HepG2 (cell line): Measurements from ENCODE around the gene IRX3. TPM values are rescaled to one million over a fixed set of nuclear protein-coding genes. Genes with fewer than 3 reads are reported as not detected.
A peak's percentile ranks its signal among the peaks of the same experiment; 100 is the strongest.

Experiments used
- EED ChIP-seq: sonication (generic); formaldehyde crosslinking; IDR thresholded peaks from 2 replicates; pipeline ENCODE4 v1.5.0; 2020; ENCODE audit warnings: mild to moderate bottlenecking, missing genetic modification reagents
- KLF9 ChIP-seq: IDR thresholded peaks from 2 replicates; pipeline ENCODE4 v1.6.1; 2016; ENCODE audit warnings: low read depth
- MTERF4 ChIP-seq: sonication (generic); formaldehyde crosslinking; IDR thresholded peaks from 2 replicates; pipeline ENCODE4 v1.8.0; 2023; ENCODE audit warnings: mild to moderate bottlenecking, missing genetic modification reagents
- REST ChIP-seq, 2 experiments: IDR thresholded peaks; 2 replicates each; pipeline ENCODE4 v1.6.1; 2011 to 2012; ENCODE audit warnings: low read length in 2 of 2, borderline replicate concordance in 1 of 2, low read depth in 1 of 2, mild to moderate bottlenecking in 1 of 2, moderate library complexity in 1 of 2
- REXO4 ChIP-seq: sonication (generic); formaldehyde crosslinking; IDR thresholded peaks from 2 replicates; pipeline ENCODE4 v1.8.0; 2022; ENCODE audit warnings: missing genetic modification reagents, mild to moderate bottlenecking, borderline replicate concordance
- SAFB2 ChIP-seq: sonication (generic); formaldehyde crosslinking; IDR thresholded peaks from 2 replicates; pipeline ENCODE4 v1.5.1; 2020; ENCODE audit warnings: missing genetic modification reagents, low read depth, mild to moderate bottlenecking, borderline replicate concordance
- SNAPC4 ChIP-seq: sonication (generic); formaldehyde crosslinking; IDR thresholded peaks from 2 replicates; pipeline ENCODE4 v1.4.0; 2020; ENCODE audit warnings: mild to moderate bottlenecking, missing genetic modification reagents
- SP140L ChIP-seq: sonication (generic); formaldehyde crosslinking; IDR thresholded peaks from 2 replicates; pipeline ENCODE4 v1.4.0; 2020; ENCODE audit warnings: missing genetic modification reagents, borderline replicate concordance
- TRIM22 ChIP-seq: fragments of 450-650 bp; IDR thresholded peaks from 2 replicates; pipeline ENCODE4 v1.6.1; 2017
- WIZ ChIP-seq: sonication (generic); formaldehyde crosslinking; IDR thresholded peaks from 2 replicates; pipeline ENCODE4 v1.5.1; 2020; ENCODE audit warnings: mild to moderate bottlenecking, missing genetic modification reagents
- ZBTB20 ChIP-seq: sonication (generic); formaldehyde crosslinking; IDR thresholded peaks from 2 replicates; pipeline ENCODE4 v1.8.1; 2023; ENCODE audit warnings: missing genetic modification reagents, low read depth, mild to moderate bottlenecking, borderline replicate concordance
- ZNF12 ChIP-seq: sonication (generic); formaldehyde crosslinking; IDR thresholded peaks from 2 replicates; pipeline ENCODE4 v1.5.0; 2020; ENCODE audit warnings: missing genetic modification reagents
- ZNF205 ChIP-seq: IDR thresholded peaks from 2 replicates; pipeline ENCODE4 v1.6.1; 2018; ENCODE audit warnings: missing biosample characterization, missing genetic modification reagents
- ZNF558 ChIP-seq: sonication (generic); formaldehyde crosslinking; IDR thresholded peaks from 2 replicates; pipeline ENCODE4 v1.9.0; 2022; ENCODE audit warnings: mild to moderate bottlenecking, missing genetic modification reagents, borderline replicate concordance
- ZNF781 ChIP-seq: sonication (generic); formaldehyde crosslinking; IDR thresholded peaks from 2 replicates; pipeline ENCODE4 v1.5.1; 2020; ENCODE audit warnings: borderline replicate concordance, mild to moderate bottlenecking, missing genetic modification reagents; ENCODE audit errors: not compliant biosample characterization
- ZSCAN5A ChIP-seq: sonication (generic); formaldehyde crosslinking; IDR thresholded peaks from 2 replicates; pipeline ENCODE4 v1.8.0; 2022; ENCODE audit warnings: mild to moderate bottlenecking, missing genetic modification reagents, borderline replicate concordance
- polyA plus RNA-seq, 8 experiments: library from polyadenylated mRNA; depleted of rRNA in 3 of 8; stranded (reverse) in 7 of 8; unstranded in 1 of 8; fragments of >200 nt; fragmentation: Illumina TruSeq in 4 of 8; extraction: Trizol in 4 of 8; gene quantifications; 2 replicates each; pipeline versions ENCODE4 v1.2.1 to v1.2.3, GENCODE V29; 2011 to 2016; ENCODE audit warnings: low read depth in 4 of 8, missing spikeins in 1 of 8, mixed read lengths in 1 of 8; ENCODE audit not compliant: insufficient read depth in 1 of 8
- total RNA-seq, 5 experiments: library from RNA; depleted of rRNA; stranded (reverse); fragments of >200 nt; fragmentation: Illumina TruSeq; extraction: Trizol; gene quantifications; 2 replicates each; pipeline ENCODE4 v1.2.3, GENCODE V29; 2016; ENCODE audit warnings: low read depth in 1 of 5

Gene IRX3
- total and polyA plus RNA-seq, 2 of the 13 experiments (the other 11 are each of a cell fraction or from before 2014, with no cell fraction given), result 9.2 to 16.4 TPM

- no peak for TF ChIP-seq SNAPC4 (CRISPR knock-in tag)
- TF ChIP-seq ZNF558 (CRISPR knock-in tag), result no peak
- TF ChIP-seq ZSCAN5A (CRISPR knock-in tag), result no peak
- TF ChIP-seq TRIM22, result no peak
- no peak for TF ChIP-seq KLF9 (CRISPR knock-in tag)
- TF ChIP-seq ZNF781, result no peak
- peak; percentile 55; the same call in 1 of the 2 replicates for TF ChIP-seq ZNF205 (CRISPR knock-in tag)
- no peak for TF ChIP-seq REST (IDR thresholded peaks at IDR 0.05; ENCODE audit: borderline replicate concordance in 1 of 2, low read depth in 1 of 2, low read length in 2 of 2)
- no peak for TF ChIP-seq WIZ (CRISPR knock-in tag)
- no peak for TF ChIP-seq MTERF4
- TF ChIP-seq SAFB2 (CRISPR knock-in tag), result no peak
- no peak for TF ChIP-seq REXO4 (CRISPR knock-in tag)
- TF ChIP-seq ZNF12 (CRISPR knock-in tag), result 0 out of 2 replicates have a peak, but pooled peaks have one; percentile 9
- no peak; the same call in 1 of the 2 replicates for TF ChIP-seq ZBTB20 (CRISPR knock-in tag)
- TF ChIP-seq EED (CRISPR knock-in tag), result no peak
- no peak for TF ChIP-seq SP140L
These were observed 1.0 kb downstream of the IRX3 start (continued) for GRCh38 chr16:54285414-54286089.
